Fibroblast of skin of scalp (primary cell): ENCODE data around the gene DNHD1.
"Not testable (repeated sequence)": the region's sequence is repeated elsewhere in the genome, so short reads cannot be mapped to it uniquely, and the experiment has no call there.

Experiments
- DNase-seq: peaks from one replicate; pipeline ENCODE4 v3.0.0-alpha.2; 2013

The DNHD1 gene

GRCh38 chr11:6481012-6481923 lies 15.8 kb upstream of the DNHD1 start, which contains the start of the genes ARFIP2 and TIMM10B:
ARFIP2 (minus strand) TSS chr11:6481331; CDS start chr11:6480421, 910 bp downstream.
TIMM10B (plus strand) TSS chr11:6481501; CDS start chr11:6481517, 16 bp downstream.
- peak; percentile 99 for DNase-seq

- DNase-seq: no peak
These were observed 15.2 kb upstream of the DNHD1 start for GRCh38 chr11:6481924-6482275.

GRCh38 chr11:6482441-6482840 lies 14.6 kb upstream of the DNHD1 start:
- no peak for DNase-seq

GRCh38 chr11:6483015-6483414 lies 14.1 kb upstream of the DNHD1 start:
- no peak for DNase-seq

- DNase-seq: no peak
These were observed 11.4 kb upstream of the DNHD1 start for GRCh38 chr11:6485661-6486060.

- no peak for DNase-seq
These were observed 10.8 kb upstream of the DNHD1 start for GRCh38 chr11:6486256-6486655.

- no peak for DNase-seq
These were observed 10.1 kb upstream of the DNHD1 start for GRCh38 chr11:6486938-6487337.

- DNase-seq: no peak
These were observed 8.7 kb upstream of the DNHD1 start for GRCh38 chr11:6488342-6488741.

GRCh38 chr11:6488821-6489220 lies 8.3 kb upstream of the DNHD1 start:
- DNase-seq: no peak

GRCh38 chr11:6489306-6489705 lies 7.8 kb upstream of the DNHD1 start:
- DNase-seq: no peak

GRCh38 chr11:6498121-6498520 lies 1.0 kb downstream of the DNHD1 start:
- no peak for DNase-seq

- no peak for DNase-seq
These were observed 1.5 kb downstream of the DNHD1 start for GRCh38 chr11:6498544-6498943.

GRCh38 chr11:6502382-6502781 lies 5.3 kb downstream of the DNHD1 start:
- DNase-seq: no peak

GRCh38 chr11:6504166-6504565 lies 7.1 kb downstream of the DNHD1 start:
- no peak for DNase-seq

- peak; percentile 74 for DNase-seq
These were observed 8.6 kb downstream of the DNHD1 start for GRCh38 chr11:6505577-6506240.

- no peak for DNase-seq
These were observed 19.8 kb downstream of the DNHD1 start for GRCh38 chr11:6516865-6517264.

GRCh38 chr11:6520265-6520664 lies 23.2 kb downstream of the DNHD1 start:
- DNase-seq: no peak

- not testable (repeated sequence) for DNase-seq
These were observed 24.9 kb downstream of the DNHD1 start for GRCh38 chr11:6521946-6522345.

GRCh38 chr11:6523253-6523652 lies 26.2 kb downstream of the DNHD1 start:
- peak; percentile 54 for DNase-seq

- DNase-seq: no peak
These were observed 29.5 kb downstream of the DNHD1 start for GRCh38 chr11:6526411-6527135.

GRCh38 chr11:6529266-6529665 lies 32.2 kb downstream of the DNHD1 start:
- no peak for DNase-seq

GRCh38 chr11:6530848-6531247 lies 33.8 kb downstream of the DNHD1 start:
- no peak for DNase-seq

- peak; percentile 43 for DNase-seq
These were observed 34.2 kb downstream of the DNHD1 start for GRCh38 chr11:6531267-6531752.
